SKM-1 (cell line): Measurements from ENCODE around the gene SPPL3.
"Not testable (repeated sequence)": the region's sequence is repeated elsewhere in the genome, so short reads cannot be mapped to it uniquely, and the experiment has no call there.

ENCODE experiments used
- DNase-seq: peaks from one replicate; lab custom pipeline; 2025; ENCODE audit not compliant: unreplicated experiment; lab: John Stamatoyannopoulos, UW

The SPPL3 gene, protein sequence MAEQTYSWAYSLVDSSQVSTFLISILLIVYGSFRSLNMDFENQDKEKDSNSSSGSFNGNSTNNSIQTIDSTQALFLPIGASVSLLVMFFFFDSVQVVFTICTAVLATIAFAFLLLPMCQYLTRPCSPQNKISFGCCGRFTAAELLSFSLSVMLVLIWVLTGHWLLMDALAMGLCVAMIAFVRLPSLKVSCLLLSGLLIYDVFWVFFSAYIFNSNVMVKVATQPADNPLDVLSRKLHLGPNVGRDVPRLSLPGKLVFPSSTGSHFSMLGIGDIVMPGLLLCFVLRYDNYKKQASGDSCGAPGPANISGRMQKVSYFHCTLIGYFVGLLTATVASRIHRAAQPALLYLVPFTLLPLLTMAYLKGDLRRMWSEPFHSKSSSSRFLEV

GRCh38 chr12:120904197-120904773 lies at the start of gene SPPL3:
Gene SPPL3 (minus strand): TSS chr12:120904358. CDS start chr12:120903867, 491 bp downstream.
- no peak for DNase-seq

DNA sequence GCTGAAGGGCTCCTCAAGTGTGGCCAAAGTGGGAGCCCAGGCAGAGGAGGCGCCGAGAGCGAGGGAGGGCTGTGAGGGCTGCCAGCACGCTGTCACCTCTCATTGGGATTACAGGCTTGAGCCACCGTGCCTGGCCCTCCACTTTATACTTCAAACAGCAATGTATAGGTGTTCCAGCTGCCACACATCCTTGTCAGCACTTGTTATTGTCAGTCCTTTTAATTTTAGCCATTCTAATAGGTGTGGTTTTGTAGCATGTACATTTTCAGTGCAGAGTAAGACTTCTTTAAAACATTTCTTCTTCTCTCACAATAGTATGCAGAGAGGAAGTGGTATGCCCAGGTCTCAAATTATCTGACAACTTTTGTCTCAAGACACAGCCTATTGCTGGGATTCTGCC lies 46.6 kb upstream of the SPPL3 start:
- DNase-seq = no peak

DNA sequence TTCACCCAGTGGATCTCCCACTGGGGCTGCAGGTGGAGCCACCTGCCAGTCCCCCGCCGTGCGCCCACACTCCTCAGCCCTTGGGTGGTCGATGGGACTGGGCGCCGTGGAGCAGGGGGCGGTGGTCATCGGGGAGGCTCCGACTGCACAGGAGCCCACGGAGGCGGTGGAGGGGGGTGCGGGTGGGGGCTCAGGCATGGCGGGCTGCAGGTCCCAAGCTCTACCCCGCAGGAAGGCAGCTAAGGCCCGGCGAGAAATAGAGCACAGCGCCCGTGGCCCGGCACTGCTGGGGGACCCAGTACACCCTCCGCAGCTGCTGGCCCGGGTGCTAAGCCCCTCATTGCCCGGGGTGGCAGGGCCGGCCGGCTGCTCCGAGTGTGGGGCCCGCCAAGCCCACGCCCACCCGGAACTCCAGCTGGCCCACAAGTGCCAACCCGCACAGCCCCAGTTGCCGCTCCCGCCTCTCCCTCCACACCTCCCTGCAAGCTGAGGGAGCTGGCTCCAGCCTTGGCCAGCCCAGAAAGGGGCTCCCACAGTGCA lies 46.2 kb upstream of the SPPL3 start:
- DNase-seq = not testable (repeated sequence)

- not testable (repeated sequence) for DNase-seq
These were observed 41.4 kb upstream of the SPPL3 start for GRCh38 chr12:120945516-120945915.

GRCh38 chr12:120944645-120945217 lies 40.6 kb upstream of the SPPL3 start:
- DNase-seq = no peak

DNA sequence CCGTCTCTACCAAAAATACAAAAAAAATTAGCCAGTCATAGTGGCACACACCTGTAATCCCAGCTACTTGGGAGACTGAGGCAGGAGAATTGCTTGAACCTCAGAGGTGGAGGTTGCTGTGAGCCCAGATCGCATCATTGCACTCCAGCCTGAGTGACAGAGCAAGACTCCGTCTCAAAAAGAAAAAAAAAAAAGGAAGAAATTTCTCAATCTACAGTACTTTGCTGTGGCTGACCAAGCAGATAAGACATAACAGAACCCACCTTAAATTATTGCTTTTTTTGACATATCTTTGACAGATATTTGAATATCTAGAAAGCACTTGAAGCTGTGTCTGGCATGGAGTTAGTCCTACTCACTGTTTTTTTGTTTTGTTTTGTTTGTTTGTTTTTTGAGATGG lies 39.3 kb upstream of the SPPL3 start:
- no peak for DNase-seq

DNA sequence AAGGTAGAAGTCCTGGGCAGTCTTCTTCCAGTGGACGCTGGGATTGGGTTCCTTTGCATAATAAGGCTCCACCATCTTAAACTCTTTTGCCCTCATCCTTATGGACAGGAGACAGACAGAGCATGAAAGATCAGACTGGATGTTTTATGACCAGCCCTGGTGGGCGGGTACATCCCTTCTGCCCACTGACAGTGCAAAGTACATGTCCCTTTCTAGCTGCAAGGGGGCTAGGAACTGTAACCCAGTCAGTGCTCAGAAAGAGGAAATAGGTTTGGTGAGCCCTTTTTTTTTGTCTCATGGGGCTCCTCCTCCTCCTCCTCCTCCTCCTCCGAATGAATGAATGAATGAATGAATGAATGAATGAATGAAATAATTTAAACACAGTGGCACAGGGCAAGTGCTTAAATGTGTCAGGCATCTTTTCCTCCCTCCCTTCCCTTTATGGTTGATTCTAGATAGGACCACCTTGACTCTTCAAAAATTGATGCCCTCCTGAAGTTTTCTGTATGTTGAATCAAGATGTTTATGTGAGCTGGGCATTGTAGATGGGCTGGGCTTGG lies 37.8 kb upstream of the SPPL3 start:
- DNase-seq = no peak

- no peak for DNase-seq
These were observed 37.3 kb upstream of the SPPL3 start for GRCh38 chr12:120941412-120941811.

GRCh38 chr12:120940799-120941198 lies 36.6 kb upstream of the SPPL3 start:
- DNase-seq = no peak

DNA sequence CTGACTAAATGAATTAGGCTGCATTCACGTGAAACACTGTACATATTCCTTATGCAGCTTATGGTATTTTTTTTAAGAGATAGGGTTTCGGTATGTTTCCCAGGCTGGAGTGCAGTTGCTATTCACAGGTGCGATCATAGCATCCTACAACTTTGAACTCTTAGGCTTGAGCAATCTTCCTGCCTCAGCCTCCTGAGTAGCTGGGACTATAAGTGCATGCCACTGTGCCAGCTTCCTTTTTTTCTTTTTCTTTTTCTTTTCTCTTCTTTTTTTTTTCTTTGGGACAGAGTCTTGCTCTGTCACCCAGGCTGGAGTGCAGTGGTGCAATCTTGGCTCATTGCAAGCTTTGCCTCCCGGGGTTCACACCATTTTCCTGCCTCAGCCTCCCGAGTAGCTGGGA lies 35.8 kb upstream of the SPPL3 start:
- no peak for DNase-seq

DNA sequence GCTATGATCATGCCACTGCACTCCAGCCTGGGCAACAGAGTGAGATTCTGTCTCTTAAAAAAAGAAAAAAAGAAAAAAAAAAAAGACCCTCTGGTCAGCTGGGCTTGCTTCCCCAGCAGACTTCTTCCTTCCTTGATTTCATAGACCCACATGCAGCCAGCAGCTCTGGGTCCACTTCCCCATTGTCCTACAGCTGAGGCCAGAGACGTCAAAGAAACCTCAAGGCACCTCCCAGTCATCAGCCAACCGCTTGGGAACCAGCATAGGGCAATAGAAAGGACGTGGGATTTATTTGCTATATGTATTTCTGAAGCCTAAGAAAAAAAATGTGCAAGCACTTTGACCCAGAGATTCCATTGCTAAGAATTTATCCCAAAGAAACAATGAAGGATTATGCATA lies 35.4 kb upstream of the SPPL3 start:
- DNase-seq = peak; percentile 3

GRCh38 chr12:120938496-120938895 lies 34.3 kb upstream of the SPPL3 start:
- DNase-seq = no peak

DNA sequence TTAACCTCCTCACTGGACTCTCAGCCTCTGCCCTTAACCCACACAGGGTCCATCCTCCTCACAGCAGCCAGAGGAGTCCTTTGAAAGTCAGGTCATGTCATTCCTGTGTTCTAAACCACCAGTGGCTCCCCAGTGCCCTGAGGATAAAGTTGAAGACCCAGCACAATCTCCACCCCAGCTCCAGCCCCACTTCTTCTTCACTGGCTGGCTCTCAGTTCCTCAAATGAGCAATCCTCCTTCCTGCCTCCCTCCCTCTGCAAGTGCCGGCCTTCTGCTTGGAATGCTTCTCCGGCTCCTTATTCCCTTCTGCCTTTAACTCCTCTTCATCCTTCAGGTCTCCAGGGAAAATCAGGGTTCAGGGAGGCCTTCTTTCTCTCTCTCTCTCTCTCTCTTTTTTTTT lies 32.0 kb upstream of the SPPL3 start:
- peak; percentile 2 for DNase-seq

GRCh38 chr12:120933786-120934185 lies 29.6 kb upstream of the SPPL3 start:
- DNase-seq = no peak

GRCh38 chr12:120932956-120933526 lies 28.9 kb upstream of the SPPL3 start:
- DNase-seq = no peak

DNA sequence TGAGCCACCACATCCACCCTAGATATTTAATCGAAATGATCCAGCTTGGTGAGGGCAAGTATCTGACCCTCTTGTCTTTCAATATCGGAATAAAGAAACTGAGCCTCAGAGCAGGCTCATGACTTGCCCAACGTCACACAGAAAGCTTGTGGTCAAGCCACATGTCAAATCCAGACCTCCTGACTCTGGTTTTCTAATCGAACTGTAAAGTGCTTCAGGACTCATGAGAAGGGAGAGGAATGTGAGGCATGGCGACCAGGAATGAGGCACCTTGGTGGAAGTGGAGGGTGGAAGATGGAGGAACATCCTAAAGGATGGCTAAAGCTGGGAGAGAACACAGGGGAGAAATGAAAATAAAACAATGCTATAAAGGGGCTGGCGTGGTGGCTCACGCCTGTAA lies 27.9 kb upstream of the SPPL3 start:
- DNase-seq = no peak

DNA sequence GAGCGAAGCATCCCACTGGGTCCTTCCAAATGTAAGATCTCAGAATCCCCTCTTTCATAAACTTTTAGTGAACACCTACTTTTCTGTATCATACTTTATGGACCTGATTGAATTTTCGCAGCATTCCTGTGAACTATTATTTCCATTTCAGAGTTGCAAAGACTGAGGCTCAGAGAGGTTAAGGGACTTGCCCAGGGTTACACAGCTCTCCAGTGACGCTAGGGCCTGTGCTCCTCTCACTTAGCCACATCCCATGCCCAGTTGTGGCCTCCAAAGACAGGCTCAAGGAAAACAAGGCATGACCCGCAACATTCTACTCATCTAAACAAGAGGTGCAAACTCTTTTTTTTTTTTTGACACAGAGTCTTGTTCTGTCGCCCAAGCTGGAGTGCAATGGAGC lies 25.9 kb upstream of the SPPL3 start:
- DNase-seq = no peak

DNA sequence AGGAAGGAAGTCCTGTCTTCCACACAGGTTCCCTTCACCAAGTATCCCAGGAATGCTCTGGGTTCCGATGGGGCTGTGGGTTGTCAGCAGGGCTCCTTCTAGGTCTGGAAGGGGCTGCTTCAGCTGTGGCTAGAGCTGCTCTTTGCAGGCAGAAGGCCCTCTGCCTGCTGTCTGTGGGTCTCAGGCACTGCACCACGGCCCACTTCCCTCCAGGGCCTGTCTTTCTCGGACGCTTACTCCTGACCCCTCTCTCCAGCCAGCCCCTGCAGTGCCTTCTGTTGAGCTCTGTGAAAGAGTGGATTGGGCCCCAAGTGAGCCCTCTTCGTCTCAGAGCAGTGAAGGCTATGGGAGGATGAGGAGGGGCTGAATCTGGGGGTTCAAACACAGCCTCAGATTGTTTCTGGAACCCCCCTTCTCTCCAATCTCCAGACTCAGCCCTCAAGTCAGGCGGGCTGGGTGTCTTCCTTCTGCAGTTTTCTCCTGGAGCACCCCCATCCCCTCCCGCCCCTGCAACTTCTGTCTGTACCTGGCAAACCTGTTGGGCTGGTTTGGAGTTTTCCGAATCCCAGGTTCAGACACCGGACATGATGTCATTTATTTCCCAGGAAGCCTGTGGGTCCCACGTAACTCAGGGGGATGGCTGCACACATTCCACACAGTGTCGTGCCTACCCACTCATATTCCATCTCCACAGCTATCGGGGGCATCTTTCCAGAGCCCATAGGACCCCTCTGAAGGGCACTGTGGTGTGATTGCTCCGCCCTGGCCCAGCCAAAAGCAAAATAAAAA lies 24.9 kb upstream of the SPPL3 start:
- DNase-seq = no peak

- no peak for DNase-seq
These were observed 21.8 kb upstream of the SPPL3 start for GRCh38 chr12:120925740-120926563.

DNA sequence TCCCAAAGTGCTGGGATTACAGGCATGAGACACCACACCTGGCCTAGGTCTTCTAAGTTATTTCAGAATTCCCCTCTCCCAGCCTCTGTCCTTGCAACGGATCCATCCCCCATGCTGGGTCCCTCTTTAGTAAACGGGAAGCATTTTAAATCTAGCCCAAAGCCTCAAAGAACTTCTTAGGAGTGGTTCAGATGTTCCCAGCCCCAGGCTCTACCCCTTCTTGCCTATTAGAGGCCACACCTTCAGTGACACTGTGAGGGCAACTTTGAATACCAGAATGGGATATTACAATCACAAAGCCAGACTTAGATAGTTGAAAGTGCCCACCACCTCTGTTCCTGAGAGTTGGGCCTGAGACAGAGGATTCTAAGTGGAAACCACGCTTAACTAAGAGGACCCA lies 18.1 kb upstream of the SPPL3 start:
- DNase-seq = no peak
